ACHN (cell line): Measurements from ENCODE around the gene AKAP13.

Experiments
- DNase-seq: peaks from one replicate; pipeline ENCODE4 v3.0.0-alpha.2; 2015
- in situ Hi-C: cut with HindIII; loops from 2 replicates; pipeline ENCODE4 v1.10.0; 2017; ENCODE audit warnings: low sequenced_read_pairs, low pct_ligation_motif_present, low pct_unique_long_range_greater_than_20kb

Gene AKAP13

DNA sequence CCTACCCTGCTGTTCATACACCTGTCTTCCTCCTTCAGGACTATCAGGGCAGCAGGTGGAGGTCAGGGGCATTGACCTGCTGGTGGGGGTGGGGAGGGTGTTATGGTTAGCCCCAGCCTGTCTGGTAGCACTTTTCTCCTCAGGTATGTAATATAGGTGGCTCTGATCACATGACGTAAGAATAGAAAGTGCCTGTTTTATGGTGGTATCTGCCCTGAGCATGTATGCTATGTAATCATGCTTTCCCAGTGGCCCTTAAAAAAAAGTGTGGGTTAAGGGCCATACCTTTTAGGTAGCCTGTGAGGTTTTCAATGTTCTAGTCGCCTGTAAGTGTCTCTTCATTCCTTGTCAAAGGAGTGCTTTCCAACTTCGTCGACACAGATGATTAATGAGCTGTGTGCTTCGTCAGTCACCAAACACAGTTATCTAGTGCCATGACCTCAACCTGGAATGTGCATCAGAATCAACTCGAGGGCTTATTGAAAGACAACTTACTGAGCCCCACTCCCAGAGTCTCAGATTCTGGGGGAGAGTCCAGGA is 328.1 kb downstream of the AKAP13 start:
- DNase-seq = no peak
- in situ Hi-C loops = no loop called here

DNA sequence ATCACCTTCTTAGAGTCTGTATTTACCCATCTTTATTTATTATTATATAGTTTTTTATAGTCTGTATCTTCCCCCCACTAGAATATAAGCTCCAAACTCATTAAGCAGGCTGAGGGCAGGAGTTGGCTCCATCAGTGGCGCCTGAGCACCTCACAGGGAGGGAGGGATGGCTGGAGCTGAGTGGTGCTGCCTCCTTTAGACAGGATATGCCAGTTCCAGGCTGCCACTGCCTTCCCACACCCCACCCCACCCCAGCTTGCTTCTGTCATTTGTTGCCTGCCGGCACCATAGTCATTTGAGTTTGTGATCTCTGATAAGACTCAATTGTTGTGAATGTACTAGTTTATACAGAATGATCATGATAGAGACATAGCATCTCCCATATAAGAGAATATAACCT is 328.8 kb downstream of the AKAP13 start:
- in situ Hi-C loops = no loop called here
- DNase-seq = no peak

DNA sequence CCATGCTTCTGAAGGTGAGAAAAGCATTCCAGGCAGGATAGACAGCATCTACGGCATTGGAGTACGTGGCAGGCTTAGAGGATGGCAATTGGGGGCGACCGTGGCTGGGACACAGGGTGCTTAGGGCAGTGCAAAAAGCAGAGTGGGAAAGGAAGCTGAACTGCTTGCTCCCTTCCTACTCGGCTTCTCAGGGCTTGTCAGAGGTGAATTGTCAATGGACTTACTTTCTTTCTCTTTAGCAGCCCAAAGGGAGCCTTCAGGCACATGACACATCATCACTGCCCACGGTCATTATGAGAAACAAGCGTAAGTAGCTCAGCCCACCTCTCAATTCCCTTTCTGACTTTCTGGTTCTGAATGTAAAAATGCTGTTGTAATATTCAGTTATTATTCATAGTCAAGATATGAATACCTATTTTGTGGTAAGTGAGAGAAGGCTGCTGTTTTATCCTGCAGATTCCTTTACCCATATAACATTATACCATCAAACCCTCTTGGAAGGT is 330.0 kb downstream of the AKAP13 start:
- in situ Hi-C loops = no loop called here
- DNase-seq = no peak

DNA sequence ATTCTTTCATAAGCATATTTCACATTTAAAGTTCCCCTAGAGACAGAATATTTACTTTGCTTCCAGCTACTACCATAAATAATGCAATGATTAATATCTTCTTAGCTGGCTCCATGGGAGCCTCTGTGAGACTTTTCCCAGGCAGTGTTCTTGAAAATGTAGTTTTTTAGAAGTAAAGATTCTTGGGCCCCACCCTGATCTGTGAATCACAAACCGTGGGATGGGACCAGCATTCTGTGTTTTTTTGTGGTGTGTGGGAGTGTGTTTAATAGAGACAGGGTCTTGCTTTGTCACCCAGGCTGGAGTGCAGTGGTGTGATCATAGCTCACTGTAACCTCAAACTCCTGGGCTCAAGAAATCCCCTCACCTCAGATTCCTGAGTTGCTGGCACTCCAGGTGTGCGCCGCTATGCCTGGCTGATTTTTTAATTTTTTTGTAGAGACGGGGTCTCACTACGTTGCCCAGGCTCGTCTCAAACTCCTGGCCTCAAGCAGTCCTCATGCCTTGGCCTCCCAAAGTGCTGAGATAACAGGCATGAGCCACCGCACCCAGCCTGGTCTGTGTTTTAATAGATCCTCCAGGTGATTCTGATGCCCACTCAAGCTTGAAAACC is 331.3 kb downstream of the AKAP13 start:
- no peak for DNase-seq
- in situ Hi-C loops = no loop called here

DNA sequence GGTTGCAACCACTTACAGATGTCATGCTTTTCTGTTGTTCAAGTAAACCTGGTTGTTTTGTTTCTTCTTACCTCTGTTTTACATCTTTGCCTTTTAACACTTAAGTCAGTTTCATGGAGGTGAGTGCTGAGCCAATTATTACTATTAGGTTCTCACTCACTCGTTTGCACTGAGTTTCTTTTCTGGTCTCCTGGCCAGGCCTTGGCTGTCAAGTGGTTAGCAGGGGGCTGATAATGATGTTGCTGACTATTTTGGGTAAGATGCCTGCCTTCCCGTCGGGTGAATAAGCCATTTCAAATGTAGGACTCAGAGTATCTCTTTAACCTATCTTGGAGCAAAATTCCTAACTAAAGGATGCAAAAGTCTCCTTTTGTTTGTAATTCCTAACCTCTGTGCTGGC is 335.9 kb downstream of the AKAP13 start:
- in situ Hi-C loops = no loop called here

DNA sequence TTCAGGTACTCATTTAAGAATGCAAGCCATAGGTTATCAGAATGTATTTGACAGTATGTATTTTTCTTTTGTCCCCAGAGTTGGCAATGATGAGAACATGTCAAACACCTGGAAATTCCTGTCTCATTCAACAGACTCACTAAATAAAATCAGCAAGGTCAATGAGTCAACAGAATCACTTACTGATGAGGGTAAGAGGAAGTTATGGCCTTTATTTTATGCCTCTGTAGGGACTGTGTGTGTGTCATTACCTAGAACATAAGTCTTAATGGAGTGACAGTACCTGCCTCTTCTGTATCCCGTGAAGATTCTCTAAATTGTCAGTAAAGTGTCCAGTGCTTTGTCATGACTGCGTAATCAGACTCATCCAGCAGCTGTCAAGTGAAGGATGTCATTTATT is 336.8 kb downstream of the AKAP13 start:
- in situ Hi-C loops = no loop called here
- no peak for DNase-seq

More for the DNA sequence above, 335.9 kb downstream of the AKAP13 start:
- DNase-seq = no peak

DNA sequence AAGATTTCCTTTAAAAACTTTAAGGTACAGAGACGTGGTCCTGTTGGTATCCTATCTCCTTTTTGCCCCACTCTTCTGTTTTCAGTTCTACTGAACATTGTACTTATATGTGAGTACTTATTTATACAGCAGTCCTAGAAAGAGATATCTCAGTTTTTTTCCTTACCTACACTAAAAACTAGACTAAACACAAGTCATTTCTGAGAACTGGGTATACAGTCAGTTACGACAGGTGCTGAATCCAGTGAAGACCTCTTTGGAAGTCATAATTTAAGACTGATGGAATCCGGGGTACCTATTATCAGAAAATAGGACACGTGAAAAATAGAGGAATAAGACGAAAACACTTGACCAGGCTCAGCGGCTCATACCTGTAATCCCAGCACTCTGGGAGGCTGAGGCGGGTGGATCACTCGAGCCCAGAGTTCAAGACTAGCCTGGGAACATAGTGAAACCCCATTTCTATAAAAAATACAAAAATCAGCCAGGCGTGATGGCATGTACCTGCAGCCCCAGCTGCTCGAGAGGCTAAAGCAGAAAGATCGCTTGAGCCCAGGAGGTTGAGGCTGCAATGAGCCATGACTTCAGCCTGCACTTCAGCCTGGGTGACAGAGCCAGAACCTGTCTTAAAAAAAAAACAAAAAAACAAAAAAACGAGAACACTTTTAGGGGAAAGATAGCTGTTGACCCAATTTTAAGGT is 338.0 kb downstream of the AKAP13 start:
- in situ Hi-C loops = no loop called here

DNA sequence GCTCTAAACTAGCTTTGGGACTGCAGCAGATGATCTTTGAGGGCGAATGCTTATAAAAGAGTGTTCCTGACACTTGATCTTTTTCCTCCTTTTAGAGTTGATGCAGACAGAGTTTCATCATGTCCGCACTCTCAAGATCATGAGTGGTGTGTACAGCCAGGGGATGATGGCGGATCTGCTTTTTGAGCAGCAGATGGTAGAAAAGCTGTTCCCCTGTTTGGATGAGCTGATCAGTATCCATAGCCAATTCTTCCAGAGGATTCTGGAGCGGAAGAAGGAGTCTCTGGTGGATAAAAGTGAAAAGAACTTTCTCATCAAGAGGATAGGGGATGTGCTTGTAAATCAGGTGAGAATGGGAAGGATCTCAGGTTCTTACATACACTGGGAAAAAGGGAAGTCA is 338.6 kb downstream of the AKAP13 start:
- in situ Hi-C loops = no loop called here
- DNase-seq = no peak

More for the DNA sequence above, 338.0 kb downstream of the AKAP13 start:
- no peak for DNase-seq

DNA sequence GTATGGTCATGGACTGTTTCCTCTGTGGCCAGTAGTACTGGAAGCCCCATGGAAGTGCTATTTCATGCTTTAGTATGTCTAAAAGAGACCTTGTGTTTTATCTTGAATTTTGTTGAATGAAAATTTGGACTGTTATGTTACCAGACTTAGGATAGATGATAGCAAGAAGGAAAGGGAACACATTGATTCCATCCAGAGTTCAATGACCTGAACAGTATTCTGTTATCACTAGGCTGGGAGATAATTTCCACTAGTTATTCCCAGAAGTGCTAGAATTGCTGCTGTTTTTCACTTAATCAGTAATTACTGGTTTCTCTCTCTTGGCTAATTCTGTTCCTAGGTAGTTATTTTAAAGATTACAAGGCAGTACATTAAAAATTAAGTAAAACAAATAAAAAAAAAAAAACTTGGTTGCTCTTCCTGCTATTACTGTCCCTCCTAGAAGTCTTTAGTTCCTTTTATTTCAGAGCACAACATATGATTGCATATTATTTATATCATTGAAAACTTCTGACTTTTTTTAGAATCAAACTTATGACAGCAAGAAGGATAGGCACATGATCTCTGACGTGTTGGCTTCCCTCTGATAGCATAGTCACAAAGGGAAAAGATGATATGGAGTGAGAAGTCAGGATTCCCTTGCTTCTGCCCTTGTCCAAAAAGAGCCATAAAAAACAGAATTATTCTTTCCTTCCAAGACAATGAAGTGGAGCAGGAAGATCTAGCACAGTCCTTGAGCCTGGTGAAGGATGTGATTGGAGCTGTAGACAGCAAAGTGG is 342.2 kb downstream of the AKAP13 start:
- no peak for DNase-seq
- in situ Hi-C loops = no loop called here

DNA sequence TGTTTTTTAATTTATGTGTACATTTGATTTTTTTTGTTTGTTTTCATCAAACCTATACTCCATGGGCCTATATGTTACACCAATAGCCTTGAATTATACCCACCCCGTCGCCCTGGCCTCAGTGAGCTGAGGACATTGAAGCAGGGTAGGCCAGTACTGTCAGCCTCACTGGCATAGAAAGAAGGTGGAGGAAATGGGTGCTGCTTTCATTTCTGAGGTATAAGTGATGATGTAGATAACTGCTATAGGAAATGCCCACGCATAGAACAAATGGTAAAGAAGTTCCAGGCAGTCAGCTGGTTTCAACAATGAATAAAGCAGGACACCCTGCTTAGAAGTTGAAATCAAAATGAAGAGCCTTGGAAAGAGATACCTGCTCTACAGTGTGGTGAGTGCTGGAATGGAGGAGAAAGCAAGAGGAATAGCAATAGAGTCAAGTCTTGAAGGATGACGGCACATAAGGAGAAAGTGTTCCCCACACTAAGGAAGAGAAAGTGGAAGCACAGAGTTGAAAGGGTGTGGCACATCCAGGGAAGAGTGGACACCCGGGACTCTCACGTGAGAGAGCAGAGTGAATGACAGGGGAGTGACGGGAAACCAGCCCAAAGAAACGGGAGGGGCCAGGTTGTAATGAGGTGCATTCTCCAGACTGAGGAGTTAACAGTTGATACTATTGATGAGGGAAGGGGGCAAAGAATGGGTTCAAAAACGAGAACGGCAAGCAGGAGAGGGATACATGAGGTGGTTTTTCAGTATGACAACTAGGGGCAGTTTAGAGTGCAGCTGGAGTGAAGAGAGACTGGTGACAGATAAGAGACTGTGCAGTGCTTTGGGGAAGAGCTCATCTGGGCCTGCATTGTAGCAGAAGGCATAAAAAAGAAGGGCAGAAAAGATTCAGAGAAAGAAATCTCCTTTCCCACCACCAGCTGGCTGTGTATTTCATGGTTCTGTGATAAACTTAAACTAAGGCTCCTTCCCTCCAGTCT is 343.9 kb downstream of the AKAP13 start:
- no peak for DNase-seq
- in situ Hi-C loops = no loop called here

DNA sequence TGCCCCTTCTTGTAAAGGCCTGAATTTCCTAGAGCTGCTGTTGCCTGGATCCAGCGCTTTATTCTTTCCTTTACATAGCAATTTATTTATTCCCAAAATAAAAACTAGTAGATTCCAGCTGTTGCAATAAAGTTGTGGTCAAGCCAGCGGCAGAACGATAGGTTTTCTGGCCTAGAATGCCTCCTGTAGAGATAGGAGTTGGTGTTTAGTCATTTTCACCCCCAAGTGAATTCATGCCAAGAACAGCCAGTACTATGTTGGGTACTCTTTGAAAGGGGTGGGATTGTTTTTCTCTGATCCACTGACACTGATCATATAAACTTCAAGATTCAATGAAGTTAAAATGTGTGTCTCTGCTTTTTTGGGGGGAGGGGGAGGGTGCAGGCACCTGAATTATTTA is 344.6 kb downstream of the AKAP13 start:
- no peak for DNase-seq
- in situ Hi-C loops = no loop called here

DNA sequence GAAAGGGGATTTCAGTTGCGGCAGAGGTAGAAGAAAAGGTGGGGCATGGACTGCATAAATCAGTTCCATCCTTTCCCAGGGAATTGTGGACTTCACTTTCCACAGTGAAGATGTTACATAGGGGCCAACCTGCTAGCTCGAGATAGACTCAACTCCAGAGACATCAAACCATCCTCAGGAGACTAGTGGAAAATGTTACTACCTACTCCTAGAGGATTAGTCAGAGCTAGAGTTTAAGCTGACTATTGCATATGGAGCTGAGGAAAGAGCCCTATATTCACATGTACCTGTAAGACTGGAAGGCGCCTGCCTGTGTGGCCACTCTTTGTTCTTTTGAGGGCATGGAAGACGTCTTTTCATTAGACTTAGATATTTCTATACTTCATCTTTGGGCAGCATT is 345.2 kb downstream of the AKAP13 start:
- in situ Hi-C loops = no loop called here
- DNase-seq = no peak

DNA sequence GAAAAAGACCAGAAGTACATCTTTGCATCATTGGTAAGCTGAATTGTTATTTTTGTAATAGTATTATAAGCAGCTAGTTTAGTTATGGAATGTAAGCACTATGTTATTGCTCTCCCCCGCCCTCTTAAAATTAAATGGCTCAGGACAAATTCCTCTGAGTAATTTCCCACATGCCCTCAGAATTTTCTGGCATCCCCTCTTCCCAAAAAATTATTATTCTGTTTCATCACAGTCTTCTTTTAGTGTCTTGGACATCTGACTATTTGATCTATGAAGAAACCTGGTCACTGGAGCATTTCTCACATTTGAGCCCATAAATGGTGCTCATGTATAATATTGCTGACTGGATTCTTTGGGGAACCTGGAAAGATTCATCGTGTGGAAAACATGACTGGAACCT is 346.1 kb downstream of the AKAP13 start:
- in situ Hi-C loops = no loop called here
- DNase-seq = no peak

DNA sequence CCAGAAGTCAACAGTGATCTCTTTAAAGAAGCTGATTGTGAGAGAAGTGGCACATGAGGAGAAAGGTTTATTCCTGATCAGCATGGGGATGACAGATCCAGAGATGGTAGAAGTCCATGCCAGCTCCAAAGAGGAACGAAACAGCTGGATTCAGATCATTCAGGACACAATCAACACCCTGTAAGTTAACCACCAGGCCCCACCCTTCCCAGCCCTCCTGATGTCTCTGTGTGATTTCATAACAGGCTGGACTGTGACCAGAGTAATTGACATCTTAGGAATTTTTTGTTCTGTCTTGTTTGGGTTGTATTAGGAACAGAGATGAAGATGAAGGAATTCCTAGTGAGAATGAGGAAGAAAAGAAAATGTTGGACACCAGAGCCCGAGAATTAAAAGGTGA is 346.7 kb downstream of the AKAP13 start:
- in situ Hi-C loops = no loop called here
- DNase-seq = no peak

DNA sequence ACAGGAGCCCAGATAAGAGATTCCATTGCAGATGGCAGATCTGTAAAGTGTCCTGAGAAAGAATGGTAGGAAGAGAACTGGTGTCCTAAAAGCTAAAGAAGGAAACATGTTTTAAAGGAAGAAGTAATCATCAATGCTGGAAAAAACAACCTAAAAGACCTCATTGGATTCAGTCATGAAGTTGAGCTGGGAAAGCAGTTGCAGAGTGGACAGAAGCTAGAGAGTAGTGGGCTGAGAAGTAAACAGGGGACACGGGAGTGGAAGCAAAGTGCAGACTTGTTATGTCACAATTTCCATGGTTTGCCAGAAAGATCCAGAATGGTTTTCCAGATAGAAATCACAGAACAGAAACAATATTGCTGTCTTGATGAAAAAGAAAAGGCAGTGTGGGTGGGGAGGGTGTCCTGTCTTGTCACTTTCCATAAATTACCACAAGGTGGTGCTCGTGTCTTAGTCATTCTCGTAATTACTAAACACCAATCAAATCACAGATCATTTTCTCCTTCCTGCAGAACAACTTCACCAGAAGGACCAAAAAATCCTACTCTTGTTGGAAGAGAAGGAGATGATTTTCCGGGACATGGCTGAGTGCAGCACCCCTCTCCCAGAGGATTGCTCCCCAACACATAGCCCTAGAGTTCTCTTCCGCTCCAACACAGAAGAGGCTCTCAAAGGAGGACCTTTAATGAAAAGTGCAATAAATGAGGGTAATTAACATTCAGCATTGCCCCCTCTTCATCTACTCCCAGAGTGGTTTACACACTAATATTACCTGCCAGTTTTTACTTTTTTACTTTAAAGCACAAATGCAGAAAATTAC is 349.8 kb downstream of the AKAP13 start:
- in situ Hi-C loops = no loop called here
- peak; percentile 53 for DNase-seq

DNA sequence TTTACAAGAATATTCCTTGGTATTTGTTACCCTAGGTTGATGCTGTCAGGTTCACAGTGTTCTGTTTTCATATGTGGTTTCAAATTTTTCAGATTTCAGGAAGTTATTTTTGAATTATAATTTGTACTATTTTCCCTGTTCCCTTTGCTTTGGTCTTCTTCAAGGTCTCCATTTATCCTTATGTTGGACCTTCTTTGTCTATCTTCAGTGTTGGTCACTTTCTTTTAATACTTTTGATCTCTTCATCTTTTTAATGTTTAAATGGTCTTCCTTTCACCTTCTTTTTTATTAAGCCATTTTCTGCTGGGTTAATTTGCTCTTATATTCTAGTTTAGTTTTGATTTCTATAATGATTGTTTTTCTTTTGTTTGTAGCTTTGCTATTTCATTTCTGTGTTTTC is 353.0 kb downstream of the AKAP13 start:
- in situ Hi-C loops = no loop called here
- peak; percentile 10 for DNase-seq

DNA sequence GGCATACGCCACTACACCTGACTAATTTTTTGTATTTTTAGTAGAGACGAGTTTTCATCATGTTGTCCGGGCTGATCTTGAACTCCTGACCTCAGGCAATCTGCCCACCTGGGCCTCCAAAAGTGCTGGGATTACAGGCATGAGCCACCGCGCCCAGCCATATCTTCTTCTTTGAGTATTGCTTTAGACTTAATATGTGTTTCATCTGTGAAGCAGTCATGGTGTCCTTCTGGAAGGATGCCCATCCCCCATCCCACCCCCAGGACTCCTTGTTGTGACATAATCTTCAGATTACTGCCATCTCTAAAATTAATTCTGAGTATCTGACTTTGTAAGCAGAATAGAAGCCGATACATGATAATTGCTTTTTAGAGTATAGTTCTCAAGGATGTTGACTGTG is 356.7 kb downstream of the AKAP13 start:
- in situ Hi-C loops = no loop called here
- no peak for DNase-seq
